Measurements from ENCODE around the gene WHRN.

The WHRN gene

DNA sequence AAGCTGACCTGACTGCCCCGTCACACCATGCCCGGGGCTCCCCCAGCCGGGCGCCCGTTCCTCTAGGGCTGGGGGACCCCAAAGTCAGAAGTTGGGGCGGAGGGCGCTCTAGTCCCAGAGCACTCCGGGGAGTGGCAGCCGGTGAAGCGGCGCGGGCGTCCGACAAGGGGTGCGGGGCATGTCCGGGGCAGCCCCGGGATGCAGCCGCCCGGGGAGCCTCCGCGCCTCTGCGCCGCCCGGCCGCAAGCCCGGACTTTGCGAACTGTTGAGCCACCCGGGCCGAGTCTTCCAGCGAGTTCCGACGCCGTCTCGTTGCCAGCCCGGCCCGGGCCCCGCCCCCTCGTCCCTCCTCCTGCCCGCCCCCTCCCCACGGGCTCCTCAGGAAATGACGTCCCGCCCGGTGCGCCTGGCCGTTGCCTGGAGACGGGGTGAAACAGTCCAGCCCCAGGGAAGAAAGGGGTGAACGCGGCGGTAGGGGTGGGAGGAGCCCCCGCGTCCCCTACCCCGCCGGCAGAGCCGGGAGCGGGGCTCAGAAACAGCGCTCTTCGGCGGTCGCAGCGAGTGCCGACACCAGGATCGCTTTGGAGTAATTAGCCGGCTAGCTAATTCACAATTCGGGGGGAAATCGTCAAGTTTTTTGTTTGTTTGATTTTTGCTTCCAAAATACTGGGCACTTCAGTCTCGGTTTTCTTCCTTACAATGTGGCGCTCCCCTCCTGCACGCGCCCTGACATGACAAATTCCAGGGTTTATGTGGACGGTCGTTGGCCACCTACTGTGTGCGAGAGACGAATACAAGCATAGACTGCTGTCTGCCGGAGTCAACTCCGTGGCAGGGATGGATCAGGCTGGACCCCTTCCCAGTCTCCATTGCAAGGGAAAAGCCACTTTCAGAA, at the start of gene WHRN:
Gene WHRN (minus strand): TSS at position 287 of the 895 bp plus-strand sequence. CDS start 672 bp downstream, outside the sequence.
- peak; percentile 90 for DNase-seq (ENCODE audit: low read depth)

DNA sequence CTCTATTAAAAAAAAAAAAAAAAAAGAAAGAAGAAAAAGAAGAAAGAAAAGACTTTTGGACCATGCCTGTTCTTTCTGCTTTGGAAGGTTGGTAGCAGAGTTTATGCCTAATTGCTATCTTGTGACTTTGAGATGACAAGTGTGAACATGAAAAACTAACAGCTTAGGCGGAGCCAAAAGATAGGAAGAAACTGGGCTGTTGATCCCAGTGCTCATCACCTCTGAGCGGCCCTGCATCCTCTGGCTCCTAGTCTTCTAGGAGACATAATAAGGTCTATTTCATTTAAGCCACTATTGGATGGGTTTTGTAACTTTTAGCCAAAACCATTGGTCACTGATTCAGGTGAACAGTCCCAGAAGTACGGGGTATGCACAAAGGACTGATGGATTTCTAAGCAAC, 47.9 kb upstream of the WHRN start:
- DNase-seq (ENCODE audit: low read depth), result no peak

DNA sequence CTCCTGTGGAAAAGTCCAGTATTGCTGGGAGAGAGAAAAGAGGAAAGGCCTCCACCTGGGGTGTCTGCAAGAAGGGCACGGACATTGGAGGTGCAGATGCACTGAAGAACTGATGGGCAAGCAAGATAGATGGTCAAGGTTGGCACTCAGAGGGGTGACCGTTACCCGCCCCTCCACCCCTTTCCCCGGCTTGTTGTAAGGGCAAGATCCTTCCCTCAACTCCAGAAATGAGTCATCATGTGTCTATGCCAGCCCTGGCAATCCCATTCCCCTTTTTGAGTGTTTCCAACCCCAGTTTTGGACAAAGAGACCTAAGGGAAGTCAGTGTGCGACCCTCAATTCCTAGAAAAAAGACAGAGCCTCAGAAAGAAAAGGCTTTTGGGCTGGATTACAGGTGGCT, 47.4 kb upstream of the WHRN start:
- DNase-seq (ENCODE audit: low read depth), result no peak

DNA sequence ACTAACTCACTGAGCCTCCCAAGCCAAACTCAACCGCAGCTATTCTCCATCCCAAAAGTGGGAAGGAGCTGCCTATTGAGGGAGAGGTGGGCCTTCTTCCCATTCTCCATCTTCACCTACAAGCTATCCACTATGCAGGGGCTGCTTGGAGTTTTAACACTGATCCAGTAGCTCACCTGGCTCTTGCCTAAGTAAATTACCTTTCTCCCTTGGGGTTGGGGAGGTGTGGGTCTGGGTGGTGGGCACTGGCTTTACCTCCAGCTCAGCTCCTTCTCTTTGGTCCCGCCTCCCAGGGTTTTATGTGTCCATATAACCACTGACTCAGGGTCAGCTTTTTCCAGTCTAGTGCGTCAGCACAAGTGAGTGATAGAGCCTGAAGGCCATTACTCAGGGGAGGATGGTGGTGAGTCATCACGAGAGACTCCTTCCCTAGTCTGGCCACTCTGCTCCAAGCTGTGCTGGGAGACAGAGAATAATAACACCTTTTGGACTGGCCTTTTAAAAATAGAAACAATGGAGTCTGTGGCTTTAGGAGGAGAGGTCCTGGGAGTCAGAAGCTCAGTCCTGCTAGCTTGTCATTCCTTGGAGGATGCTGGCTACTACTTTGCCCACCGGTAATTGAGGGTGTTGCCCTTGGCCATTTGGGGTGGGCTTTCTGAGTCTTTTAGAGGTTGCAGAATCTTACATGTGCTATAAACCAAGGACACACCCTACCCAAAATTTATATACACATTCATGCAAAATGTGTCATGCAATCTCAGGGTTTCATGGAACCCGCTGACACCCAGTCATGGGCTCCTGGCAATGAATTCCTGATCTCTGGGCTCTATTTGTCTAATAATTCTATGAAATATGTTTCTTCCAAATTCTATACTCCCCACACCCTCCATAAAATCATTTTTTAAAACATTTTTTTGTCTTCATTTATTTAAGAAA, 46.7 kb upstream of the WHRN start:
- DNase-seq (ENCODE audit: low read depth), result no peak

DNA sequence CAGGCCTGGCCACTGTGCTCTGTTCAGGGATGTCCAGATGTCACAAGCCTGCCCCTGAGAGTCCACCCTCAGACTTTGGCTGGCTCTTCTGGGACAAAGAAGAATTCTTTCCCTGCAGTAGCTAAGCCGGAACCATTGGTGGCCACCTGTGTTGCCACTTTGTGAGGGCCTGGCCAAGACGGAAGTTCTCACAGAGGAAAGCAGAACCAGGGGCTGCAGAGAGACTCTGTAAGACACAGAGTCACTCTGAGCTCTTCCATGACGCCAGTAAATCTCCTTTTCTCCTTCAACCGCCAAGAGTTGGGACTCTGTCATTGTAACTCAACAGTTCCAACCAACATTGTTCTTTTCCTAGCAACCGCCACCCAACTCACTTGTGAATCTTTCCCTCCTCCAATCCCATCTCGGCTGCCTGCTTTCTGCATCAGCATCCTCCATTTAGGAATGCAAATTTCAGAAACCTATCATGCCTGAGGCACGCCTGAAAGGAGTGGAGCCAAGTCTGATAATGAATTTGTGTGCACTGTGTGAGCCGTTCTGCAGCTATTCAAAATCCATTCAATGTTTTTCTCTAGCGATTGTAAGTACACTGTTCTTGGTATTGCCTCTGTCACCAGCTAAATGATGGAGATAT, 44.5 kb upstream of the WHRN start:
- no peak for DNase-seq (ENCODE audit: low read depth)

DNA sequence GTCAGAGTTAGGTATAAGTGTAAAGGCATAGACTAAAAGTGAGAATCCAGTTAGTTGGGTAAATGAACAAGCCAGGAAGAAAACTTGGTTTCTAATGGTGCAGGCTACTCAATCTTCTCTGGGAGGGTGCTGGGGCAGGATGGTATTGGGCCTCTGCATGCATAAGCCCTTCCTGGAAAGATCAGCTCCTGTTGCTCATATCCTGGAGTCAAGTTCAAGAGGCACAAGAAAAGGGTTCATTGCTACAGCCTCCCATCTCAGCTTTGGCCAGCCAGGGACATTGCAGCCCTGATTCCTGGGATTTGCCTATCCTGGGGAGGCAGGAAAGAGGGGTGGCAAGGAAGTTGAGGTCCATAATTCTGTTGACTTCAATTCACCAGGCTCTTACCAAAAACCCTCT, 41.6 kb upstream of the WHRN start:
- no peak for DNase-seq (ENCODE audit: low read depth)

DNA sequence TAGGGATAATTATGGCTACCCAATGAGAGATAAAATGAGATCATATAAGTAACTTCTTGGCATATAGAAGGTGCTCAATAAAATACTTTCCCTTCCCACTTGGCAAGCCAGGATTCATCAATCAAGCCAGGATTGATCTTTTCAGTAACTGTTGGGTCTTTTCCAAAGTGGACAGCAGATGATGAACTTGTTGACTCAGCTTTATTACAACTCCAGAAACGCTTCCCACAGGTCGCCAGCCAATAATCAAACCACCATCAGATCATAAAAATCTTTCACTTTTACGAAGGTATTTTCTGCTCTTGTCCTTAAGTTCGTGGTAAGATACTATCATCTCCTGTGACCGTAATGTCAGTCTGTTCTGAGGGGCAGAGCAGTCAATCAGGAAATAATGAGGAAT, 39.8 kb upstream of the WHRN start:
- no peak for DNase-seq (ENCODE audit: low read depth)

DNA sequence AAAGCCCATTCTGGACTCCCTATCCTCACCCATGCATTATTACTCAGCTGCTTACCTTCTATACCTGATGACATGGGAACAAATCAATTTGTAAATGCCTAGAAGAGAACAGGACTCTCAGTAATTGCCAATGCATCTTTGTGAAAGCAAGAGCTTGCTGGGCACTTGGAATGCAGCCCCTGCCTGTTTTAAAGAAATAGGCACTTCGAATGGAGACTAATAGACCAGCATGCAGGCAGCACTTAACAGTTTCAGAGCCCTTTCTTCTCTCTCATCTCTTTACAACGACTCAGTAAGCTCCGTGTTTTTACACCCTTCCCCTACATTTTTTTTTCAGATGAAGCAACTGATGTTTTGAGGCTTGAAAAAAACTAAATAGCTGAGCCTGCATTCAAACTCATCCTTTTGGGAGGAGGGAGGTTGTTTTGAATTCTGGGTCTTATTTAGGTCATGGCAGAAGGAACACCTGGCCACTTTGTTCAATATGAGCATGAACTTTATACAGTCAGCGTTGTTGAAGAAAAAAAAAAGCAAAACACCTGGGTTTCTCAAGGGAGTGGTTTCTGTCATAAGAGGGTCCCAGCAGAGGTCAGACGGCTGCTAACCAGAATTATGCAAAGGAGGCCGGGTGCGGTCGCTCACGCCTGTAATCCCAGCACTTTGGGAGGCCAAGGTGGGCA, 34.6 kb upstream of the WHRN start:
- DNase-seq (ENCODE audit: low read depth), result no peak

DNA sequence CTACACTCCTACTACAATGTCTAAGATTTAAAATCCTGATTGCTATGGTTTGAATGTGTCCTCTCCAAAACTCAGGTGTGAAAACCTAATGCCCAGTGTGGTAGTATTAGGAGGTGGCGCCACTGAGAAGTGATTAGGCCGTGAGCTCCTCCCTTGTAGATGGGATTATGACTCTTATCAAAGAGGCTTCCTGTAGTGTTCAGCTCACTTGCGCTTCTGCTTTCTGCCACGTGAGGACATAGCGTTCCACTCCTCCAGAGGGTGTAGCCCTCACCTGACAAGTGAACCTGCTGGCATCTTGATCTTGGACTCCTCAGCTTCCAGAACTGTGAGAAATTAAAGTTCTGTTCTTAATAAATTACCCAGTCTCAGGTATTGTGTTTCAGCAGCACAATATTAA, 33.0 kb upstream of the WHRN start:
- no peak for DNase-seq (ENCODE audit: low read depth)

DNA sequence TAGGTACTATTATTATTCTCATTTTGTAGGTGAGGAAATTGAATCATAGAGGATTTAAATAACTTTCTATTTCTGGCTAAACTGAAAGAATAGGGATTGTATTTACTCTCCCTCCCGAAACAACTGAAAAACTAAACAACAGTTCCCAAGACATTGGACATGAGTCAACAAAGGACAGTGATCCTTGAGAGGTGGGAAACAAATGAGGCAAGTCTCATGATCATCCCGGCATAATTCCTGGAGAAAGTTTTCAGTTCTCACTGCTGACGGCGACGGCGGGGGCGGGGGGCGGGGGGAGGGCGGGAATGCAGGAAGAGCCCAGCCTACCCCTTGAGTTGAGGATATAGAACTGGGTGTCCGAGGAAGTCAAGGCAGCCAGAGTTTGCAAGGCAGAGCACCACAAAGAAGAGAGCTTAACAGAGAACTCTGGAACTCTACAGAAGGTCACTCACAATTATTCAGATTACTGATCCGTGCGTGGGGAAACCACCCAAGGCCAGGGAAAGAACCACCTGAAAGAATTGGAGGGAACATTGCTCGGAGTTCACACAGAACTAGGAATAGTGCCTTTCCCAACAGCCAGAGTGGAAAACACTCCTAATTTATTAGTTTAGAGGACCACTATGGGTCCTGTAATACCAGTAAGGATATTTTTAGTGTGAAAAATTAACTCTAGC, 27.4 kb upstream of the WHRN start:
- DNase-seq (ENCODE audit: low read depth), result no peak

DNA sequence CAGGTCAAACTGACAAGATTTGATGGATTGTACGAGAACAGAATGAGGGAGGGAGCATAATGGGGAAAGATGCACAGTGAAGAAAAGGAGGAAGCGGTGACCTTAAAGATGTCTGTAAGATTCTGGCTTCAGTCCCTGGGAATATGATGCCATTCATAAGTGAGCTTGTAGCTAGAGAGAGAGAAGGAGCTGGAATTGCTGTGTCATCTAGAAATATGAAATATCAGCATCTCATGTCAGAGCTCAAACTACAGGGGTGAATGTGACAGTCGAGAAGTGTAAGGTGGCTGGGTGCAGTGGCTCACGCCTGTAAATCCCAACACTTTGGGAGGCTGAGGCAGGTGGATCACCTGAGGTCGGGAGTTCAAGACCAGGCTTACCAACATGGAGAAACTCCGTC, 24.0 kb upstream of the WHRN start:
- no peak for DNase-seq (ENCODE audit: low read depth)

DNA sequence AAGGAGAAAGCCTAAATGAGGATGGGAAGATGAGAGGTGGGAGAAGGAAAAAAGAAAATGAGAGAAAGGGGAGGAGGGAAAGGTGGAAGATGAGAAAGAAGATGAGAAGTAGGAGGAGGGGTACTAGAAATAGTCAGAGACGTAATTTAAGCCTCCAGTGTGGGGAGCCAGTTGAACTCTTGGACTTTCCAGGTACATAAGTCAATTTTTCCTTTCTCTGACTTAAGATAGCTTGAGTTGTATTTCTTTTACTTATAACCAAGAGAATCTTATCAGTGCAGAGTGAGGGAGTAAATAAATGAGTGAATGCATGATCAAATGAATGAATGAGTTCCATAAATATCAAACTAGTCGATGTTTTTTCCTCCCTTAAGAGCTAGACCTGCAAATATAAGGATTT, 21.5 kb upstream of the WHRN start:
- no peak for DNase-seq (ENCODE audit: low read depth)

DNA sequence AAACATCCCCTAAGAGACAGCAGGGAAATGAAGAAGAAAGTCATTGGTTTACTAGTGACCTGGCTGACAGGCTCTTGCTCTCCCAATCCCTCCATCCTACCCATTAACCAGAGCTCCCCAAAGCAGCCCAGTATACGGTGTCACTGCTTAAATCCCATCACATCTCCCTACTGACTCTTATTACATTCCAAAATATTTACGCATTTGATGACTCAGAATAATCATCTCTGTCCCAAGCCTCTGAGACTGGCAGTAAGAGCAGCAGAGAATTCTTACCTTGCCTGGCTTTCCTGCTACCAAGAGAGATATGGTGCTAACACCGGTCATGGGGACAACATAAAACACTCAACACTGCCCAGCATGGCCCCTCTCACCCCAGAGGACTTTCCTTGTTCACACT, 20.2 kb upstream of the WHRN start:
- no peak for DNase-seq (ENCODE audit: low read depth)

DNA sequence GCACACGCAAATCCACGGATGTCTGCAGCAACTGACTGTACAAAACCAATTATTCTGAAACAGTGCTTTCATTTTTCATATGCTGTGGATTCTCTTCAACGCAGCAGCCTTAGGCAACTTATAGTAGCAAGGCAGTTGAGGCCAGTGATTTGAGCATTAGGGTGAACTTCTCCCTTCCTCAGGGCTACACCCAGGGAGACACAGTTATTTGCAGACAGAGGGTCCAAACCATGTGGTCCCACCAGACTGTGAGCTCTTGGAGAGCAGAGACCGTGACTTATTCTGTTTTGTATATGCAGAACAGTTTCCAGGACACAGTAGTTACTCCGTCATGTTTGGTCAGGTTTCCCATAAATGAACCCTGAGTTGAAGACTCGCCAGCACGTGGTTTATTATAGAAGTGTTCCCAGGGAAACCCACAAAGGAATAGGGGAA, 19.0 kb upstream of the WHRN start:
- DNase-seq (ENCODE audit: low read depth), result no peak

DNA sequence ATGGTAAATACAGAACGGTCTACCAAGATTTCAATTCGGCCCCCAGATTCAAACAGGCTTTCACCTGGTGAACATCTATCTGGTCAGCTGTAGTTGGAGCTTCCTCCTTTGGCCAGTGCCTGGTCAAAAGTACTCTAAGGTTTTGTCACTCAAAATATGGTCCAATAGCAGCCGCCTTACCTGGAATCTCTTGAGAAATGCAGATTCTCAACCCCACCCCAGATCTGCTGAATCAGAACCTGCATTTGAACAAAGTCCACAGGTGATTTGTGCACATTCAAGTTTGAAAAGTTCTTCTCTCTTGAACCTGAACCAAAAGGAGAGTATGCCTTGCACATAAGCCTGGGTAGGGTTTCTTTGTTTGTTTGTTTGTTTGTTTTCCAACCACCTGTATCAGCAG, 17.6 kb upstream of the WHRN start:
- DNase-seq (ENCODE audit: low read depth), result no peak

DNA sequence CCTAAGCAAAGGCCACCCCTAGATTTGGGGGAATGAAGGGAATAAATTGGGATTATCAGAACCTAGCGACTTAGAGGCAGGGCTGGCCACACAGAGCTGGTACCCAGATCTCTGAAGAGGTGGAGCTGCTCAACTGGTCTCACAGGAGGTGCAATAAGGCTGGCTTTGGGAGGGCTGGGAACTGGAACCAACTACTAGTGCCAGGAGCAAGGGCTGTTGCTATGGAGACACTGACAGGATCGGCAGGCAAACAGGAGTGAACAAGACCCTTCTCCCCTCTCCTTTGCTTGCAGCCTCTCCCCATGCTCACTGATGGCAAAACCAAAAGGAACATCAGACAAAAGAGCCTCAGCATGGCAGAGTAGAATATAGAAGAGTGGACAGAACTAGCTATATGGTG, 17.0 kb upstream of the WHRN start:
- DNase-seq (ENCODE audit: low read depth), result no peak

DNA sequence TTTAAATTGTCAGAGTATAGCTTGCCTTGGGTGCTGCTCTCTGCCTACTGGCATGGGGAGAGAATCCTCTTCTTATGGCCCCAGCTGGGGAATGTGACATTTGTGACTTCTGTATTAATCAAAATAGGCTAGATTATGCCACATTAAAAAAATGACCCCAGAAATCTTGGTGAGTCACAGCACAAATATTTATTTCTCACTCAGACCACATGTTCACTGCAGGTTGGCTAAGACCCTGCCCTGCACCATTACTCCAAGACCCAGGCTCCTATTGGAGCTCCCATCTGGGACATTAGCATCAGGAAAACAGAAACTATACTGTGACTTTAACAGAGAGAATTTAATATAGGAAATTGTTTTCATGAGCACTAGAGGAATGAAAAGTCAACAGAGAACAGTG, 16.6 kb upstream of the WHRN start:
- no peak for DNase-seq (ENCODE audit: low read depth)

DNA sequence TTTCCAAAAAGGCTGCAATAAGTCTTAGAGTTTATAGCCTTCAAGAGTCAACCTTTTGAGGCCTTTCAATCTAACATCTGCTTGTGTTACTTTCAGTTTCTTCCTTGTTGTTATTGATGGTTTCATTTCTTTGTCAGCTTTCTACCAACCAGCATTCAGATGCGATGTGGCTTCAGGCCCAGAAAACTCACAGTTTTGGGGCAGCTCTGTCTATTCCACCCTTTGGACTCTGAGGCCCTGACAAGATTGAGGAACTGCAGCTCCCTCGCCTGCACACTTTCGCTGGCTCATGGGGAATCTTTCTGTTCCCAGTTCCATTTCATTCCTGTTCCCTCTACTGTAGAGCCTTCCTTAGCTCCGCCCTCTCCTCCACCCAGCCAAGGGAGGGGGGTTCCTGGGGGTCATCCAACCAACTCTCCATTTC, 13.3 kb upstream of the WHRN start:
- no peak for DNase-seq (ENCODE audit: low read depth)

DNA sequence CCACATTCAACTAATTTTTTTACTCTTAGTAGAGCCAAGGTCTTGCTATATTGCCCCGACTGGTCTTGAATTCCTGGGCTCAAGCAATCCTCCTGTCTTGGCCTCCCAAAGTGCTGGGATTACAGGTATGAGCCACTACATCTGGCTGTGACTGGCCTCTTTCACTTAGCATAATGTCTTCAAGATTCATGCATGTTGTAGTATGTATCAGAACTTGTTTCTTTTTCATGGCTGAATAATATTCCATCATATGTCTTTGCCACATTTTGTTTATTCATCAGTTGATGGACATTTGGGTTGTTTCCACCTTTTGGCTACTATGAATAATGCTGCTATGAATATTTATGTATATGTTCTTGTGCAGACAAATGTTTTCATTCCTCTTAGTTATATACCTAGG, 12.8 kb upstream of the WHRN start:
- no peak for DNase-seq (ENCODE audit: low read depth)

DNA sequence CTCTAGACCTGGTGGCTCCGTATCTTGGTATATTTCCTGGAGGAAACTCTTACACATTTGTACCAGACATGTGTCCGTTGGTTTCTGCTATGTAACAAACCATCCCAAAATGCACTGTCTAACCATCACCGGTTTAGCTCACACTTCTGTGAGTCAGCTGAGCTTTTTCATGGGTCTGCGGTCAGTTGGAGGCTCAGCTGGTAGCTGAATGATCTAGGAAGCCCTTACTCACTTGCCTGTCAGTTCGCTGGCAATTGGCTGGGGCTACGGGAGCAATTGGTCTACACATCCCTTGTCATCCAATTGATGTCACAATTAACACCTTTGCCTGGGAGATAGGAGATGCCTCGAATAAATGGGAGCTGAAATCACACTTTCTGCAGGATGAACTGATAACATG, 11.6 kb upstream of the WHRN start:
- no peak for DNase-seq (ENCODE audit: low read depth)

DNA sequence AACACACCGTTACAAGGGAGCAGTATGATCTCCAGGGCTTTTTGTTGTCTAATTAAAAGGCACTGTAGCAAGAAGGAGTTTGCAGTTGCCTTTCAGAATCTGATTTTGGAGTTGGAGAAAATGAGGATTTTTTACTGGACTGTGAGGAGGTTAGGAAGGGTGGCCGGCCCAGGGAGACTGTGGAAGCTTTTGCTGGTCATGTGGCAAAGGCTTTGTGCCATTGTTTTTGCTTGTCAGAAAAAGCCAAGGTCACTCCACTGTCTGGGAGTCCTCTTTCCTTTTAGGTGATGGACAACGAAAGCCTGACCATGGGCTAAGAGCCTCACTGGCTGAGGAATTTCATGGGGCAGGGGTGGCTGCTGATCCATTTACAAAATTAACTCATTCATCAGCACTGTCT, 10.3 kb upstream of the WHRN start:
- DNase-seq (ENCODE audit: low read depth), result no peak

DNA sequence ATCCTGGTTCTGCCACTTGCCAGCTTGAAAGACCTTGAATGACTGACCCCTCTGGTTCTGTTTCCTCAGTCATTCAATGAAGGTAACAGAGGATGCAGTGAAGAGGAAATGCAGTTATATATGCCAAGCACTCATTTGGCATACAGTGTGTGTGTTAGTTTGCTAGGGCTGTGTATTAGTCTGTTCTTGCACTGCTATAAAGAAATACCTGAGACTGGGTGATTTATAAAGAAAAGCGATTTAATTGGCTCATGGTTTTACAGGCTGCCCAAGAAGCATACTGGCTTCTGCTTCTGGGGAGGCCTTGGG, 8.6 kb upstream of the WHRN start:
- no peak for DNase-seq (ENCODE audit: low read depth)
